H1 (cell line): ENCODE measurements around the gene CD4. TPM values are rescaled to one million over a fixed set of nuclear protein-coding genes. Genes with fewer than 3 reads are reported as not detected.

Experiments used
- CTCF ChIA-PET: fragments of 300-600 bp; sonication (Branson Sonifier 250); formaldehyde crosslinking; loops from one replicate; lab custom pipeline; 2021; ENCODE audit not compliant: partially characterized antibody; lab: Charles Lee
- POLR2A ChIA-PET: fragments of 300-600 bp; sonication (Branson Sonifier 250); formaldehyde crosslinking; loops from one replicate; lab custom pipeline; 2021; ENCODE audit warnings: inconsistent platforms; ENCODE audit not compliant: partially characterized antibody; lab: Charles Lee
- DNase-seq, 2 experiments: peaks; one replicate each; pipeline versions ENCODE4 v3.0.0 to v3.0.0-alpha.2; 2010 to 2022; ENCODE audit warnings: low spot score in 2 of 2, low read depth in 1 of 2, mixed read lengths in 1 of 2
- FAIRE-seq: peaks from 2 replicates; lab custom pipeline; 2011; peaks lifted over from hg19 to GRCh38; lab: Jason Lieb, UNC
- H2AFZ ChIP-seq: 2 replicates; pipeline ENCODE4 v1.8.1; 2012; ENCODE audit warnings: low read length, inconsistent platforms
- H2AK5ac ChIP-seq: 2 replicates; pipeline ENCODE4 v1.6.1; 2013; ENCODE audit warnings: low read depth, low read length
- H2BK120ac ChIP-seq: replicated peaks from 2 replicates; pipeline ENCODE3; 2013; ENCODE audit warnings: low read depth, low read length, inconsistent platforms
- H2BK12ac ChIP-seq: 2 replicates; pipeline ENCODE4 v1.6.1; 2013; ENCODE audit warnings: low read depth, low read length
- H2BK15ac ChIP-seq: 2 replicates; pipeline ENCODE4 v1.6.1; 2013; ENCODE audit warnings: low read length
- H2BK20ac ChIP-seq: 2 replicates; pipeline ENCODE4 v1.6.1; 2013; ENCODE audit warnings: low read length
- H2BK5ac ChIP-seq: 2 replicates; pipeline ENCODE4 v1.6.1; 2013; ENCODE audit warnings: low read depth, low read length
- H3K14ac ChIP-seq: 2 replicates; pipeline ENCODE4 v1.6.1; 2013; ENCODE audit warnings: inconsistent platforms; ENCODE audit not compliant: insufficient read length
- H3K18ac ChIP-seq: 2 replicates; pipeline ENCODE4 v1.6.1; 2013; ENCODE audit warnings: low read length; ENCODE audit errors: extremely low read depth
- H3K23ac ChIP-seq: 2 replicates; pipeline ENCODE4 v1.6.1; 2013; ENCODE audit warnings: inconsistent platforms; ENCODE audit not compliant: insufficient read length
- H3K23me2 ChIP-seq: 2 replicates; pipeline ENCODE4 v1.6.1; 2013; ENCODE audit warnings: low read depth, low read length
- H3K27ac ChIP-seq: 2 replicates; pipeline ENCODE4 v1.6.1; 2011; ENCODE audit warnings: low read depth, low read length, inconsistent platforms
- H3K27me3 ChIP-seq, 4 experiments: replicated peaks in 1 of 4; 1 replicate in 1 of 4; 2 replicates in 3 of 4; pipeline versions ENCODE4 v1.6.1 to v1.8.1; 2011 to 2013; ENCODE audit warnings: low read length in 3 of 4, mild to moderate bottlenecking in 3 of 4, inconsistent platforms in 2 of 4, mixed read lengths in 2 of 4, moderate library complexity in 1 of 4; ENCODE audit not compliant: control insufficient read depth in 3 of 4, insufficient read depth in 3 of 4; ENCODE audit errors: extremely low read depth in 1 of 4
- H3K36me3 ChIP-seq, 4 experiments: 2 replicates each; pipeline versions ENCODE4 v1.6.1 to v1.8.1; 2011 to 2013; ENCODE audit warnings: mild to moderate bottlenecking in 4 of 4, low read length in 3 of 4, moderate library complexity in 2 of 4, control low read depth in 1 of 4, inconsistent platforms in 1 of 4; ENCODE audit not compliant: insufficient read depth in 4 of 4, control insufficient read depth in 2 of 4
- H3K4ac ChIP-seq: replicated peaks from 2 replicates; pipeline ENCODE3; 2013; ENCODE audit warnings: low read length, low read depth, mixed read lengths, inconsistent platforms; ENCODE audit not compliant: insufficient read length
- H3K4me1 ChIP-seq, 4 experiments: replicated peaks in 1 of 4; 1 replicate in 1 of 4; 2 replicates in 3 of 4; pipeline versions ENCODE4 v1.6.1 to v1.8.1; 2011 to 2013; ENCODE audit warnings: low read length in 3 of 4, inconsistent platforms in 2 of 4, mixed read lengths in 1 of 4; ENCODE audit not compliant: insufficient read depth in 4 of 4, control insufficient read depth in 3 of 4
- H3K4me2 ChIP-seq, 2 experiments: 2 replicates each; pipeline versions ENCODE4 v1.6.1 to v1.8.1; 2011 to 2013; ENCODE audit warnings: low read depth in 2 of 2, low read length in 2 of 2, control low read depth in 1 of 2, inconsistent platforms in 1 of 2, mild to moderate bottlenecking in 1 of 2; ENCODE audit not compliant: insufficient read depth in 1 of 2
- H3K4me3 ChIP-seq, 4 experiments: fragments of 200-600, 300-600 bp in 1 of 4; sonication (generic), shearing (Covaris generic), sonication (Bioruptor Twin) in 1 of 4; 2 replicates each; pipeline versions ENCODE4 v1.5.1 to v1.8.1; 2011 to 2016; ENCODE audit warnings: low read length in 4 of 4, low read depth in 3 of 4, control low read depth in 2 of 4, inconsistent platforms in 2 of 4, mild to moderate bottlenecking in 2 of 4, mixed read lengths in 1 of 4, moderate library complexity in 1 of 4; ENCODE audit not compliant: insufficient read depth in 2 of 4; ENCODE audit errors: extremely low read depth in 1 of 4
- H3K56ac ChIP-seq: replicated peaks from 2 replicates; pipeline ENCODE3; 2013; ENCODE audit warnings: low read depth, mild to moderate bottlenecking, mixed read lengths, low read length, inconsistent platforms; ENCODE audit not compliant: insufficient read length
- H3K79me1 ChIP-seq: 2 replicates; pipeline ENCODE4 v1.6.1; 2013; ENCODE audit warnings: low read depth, low read length, control low read depth
- H3K79me2 ChIP-seq, 2 experiments: 2 replicates each; pipeline versions ENCODE4 v1.6.1 to v1.8.1; 2012 to 2013; ENCODE audit warnings: low read length in 2 of 2, mild to moderate bottlenecking in 2 of 2, inconsistent platforms in 1 of 2; ENCODE audit not compliant: insufficient read depth in 2 of 2, control insufficient read depth in 1 of 2
- H3K9ac ChIP-seq, 4 experiments: replicated peaks in 1 of 4; 1 replicate in 1 of 4; 2 replicates in 3 of 4; pipeline versions ENCODE4 v1.6.1 to v1.8.1; 2011 to 2013; ENCODE audit warnings: low read depth in 3 of 4, low read length in 3 of 4, control low read depth in 2 of 4, mild to moderate bottlenecking in 2 of 4, moderate library complexity in 2 of 4, inconsistent platforms in 1 of 4; ENCODE audit errors: extremely low read depth in 1 of 4
- H3K9me3 ChIP-seq, 2 experiments: 2 replicates each; pipeline versions ENCODE4 v1.6.1 to v1.8.1; 2012 to 2013; ENCODE audit warnings: mild to moderate bottlenecking in 2 of 2, moderate library complexity in 2 of 2, control low read depth in 1 of 2, inconsistent platforms in 1 of 2, low read depth in 1 of 2, low read length in 1 of 2, mixed read lengths in 1 of 2; ENCODE audit not compliant: insufficient read depth in 2 of 2
- H4K20me1 ChIP-seq, 2 experiments: replicated peaks in 1 of 2; 2 replicates each; pipeline versions ENCODE3 to v1.8.1; 2011 to 2013; ENCODE audit warnings: inconsistent platforms in 2 of 2, low read length in 2 of 2, mild to moderate bottlenecking in 1 of 2; ENCODE audit not compliant: insufficient read depth in 2 of 2, control insufficient read depth in 1 of 2
- H4K5ac ChIP-seq: 2 replicates; pipeline ENCODE4 v1.6.1; 2013; ENCODE audit warnings: low read length, low read depth, mixed read lengths, inconsistent platforms; ENCODE audit not compliant: insufficient read length
- H4K8ac ChIP-seq: 2 replicates; pipeline ENCODE4 v1.8.0; 2013; ENCODE audit warnings: mild to moderate bottlenecking, moderate library complexity, low read length, inconsistent platforms; ENCODE audit not compliant: insufficient read depth; ENCODE audit errors: extremely low read depth
- H4K91ac ChIP-seq: replicated peaks from 2 replicates; pipeline ENCODE3; 2013; ENCODE audit warnings: low read length, mixed read lengths, inconsistent platforms; ENCODE audit not compliant: insufficient read length
- CREB1 ChIP-seq: IDR thresholded peaks from 2 replicates; pipeline ENCODE4 v1.6.1; 2012; ENCODE audit warnings: inconsistent platforms
- JUN ChIP-seq: IDR thresholded peaks from 2 replicates; pipeline ENCODE4 v1.6.1; 2011; ENCODE audit warnings: low read depth, mild to moderate bottlenecking, improper control_type of control experiment, low read length
- TBP ChIP-seq: IDR thresholded peaks from 2 replicates; pipeline ENCODE4 v1.6.1; 2011; ENCODE audit warnings: low read depth, low read length, improper control_type of control experiment
- WGBS, 2 experiments: shearing (Covaris generic) in 1 of 2; methylation state at CpG; one replicate each; pipeline versions ENCODE4 v1.1.6 to v1.1.7; 2013 to 2015; ENCODE audit warnings: low lambda C conversion rate in 2 of 2, mixed read lengths in 2 of 2, inconsistent platforms in 1 of 2, low coverage in 1 of 2, missing lambda C conversion rate in 1 of 2; ENCODE audit not compliant: insufficient replicate concordance in 2 of 2, insufficient coverage in 1 of 2, insufficient read length in 1 of 2; ENCODE audit errors: extremely low coverage in 1 of 2, missing lambda C conversion rate in 1 of 2; 5-methylcytosine and 5-hydroxymethylcytosine counted together
- polyA plus RNA-seq, 7 experiments: library from polyadenylated mRNA; depleted of rRNA in 3 of 7; stranded (reverse) in 5 of 7; unstranded in 2 of 7; fragments of >200 nt in 5 of 7; fragments of 200-250 nt in 2 of 7; gene quantifications; 1 replicate in 5 of 7; 2 replicates in 1 of 7; 4 replicates in 1 of 7; pipeline versions ENCODE4 v1.2.1 to v1.2.3, GENCODE V29; 2011 to 2013; ENCODE audit warnings: missing spikeins in 2 of 7, mixed read lengths in 2 of 7
- total RNA-seq: library from RNA; stranded (reverse); fragmentation: NEBNext Ultra II Directional; extraction: Animal tissue kit (Norgen Biotek cat#: 25700); gene quantifications from 2 replicates; pipeline ENCODE4 v1.2.1, GENCODE V29; 2021

CD4 gene
- total and polyA plus RNA-seq, 2 of the 8 experiments (the other 6 are each of a cell fraction or from before 2014, with no cell fraction given): 3.4 to 5.1 TPM

GRCh38 chr12:6860116-6860515, 70.8 kb downstream of the CD4 start:
- Histone ChIP-seq H2BK15ac (no peak overlapping the region), H3K79me1 (no peaks in the 10 kb centered on the region; the same call in 1 of the 2 replicates), H2BK120ac (no peak overlapping the region), H3K18ac (no peak overlapping the region), H3K27ac (no peak overlapping the region), H2AFZ (no peak overlapping the region), H4K91ac (no peak overlapping the region), H3K56ac (no peak overlapping the region), H4K8ac (no peak overlapping the region), H3K23ac (no peak overlapping the region), H2BK12ac (no peak overlapping the region), H3K4me2 (no peak overlapping the region), H3K79me2 (no peaks in the 10 kb centered on the region), H3K9ac (no peak overlapping the region), H3K36me3 (peaks cover 31 to 77% (median 72%) of the 10 kb centered on the region in 4 experiments), H2BK5ac (no peak overlapping the region), H2BK20ac (no peak overlapping the region), H3K9me3 (no peaks in the 10 kb centered on the region), H3K27me3 (no peaks in the 10 kb centered on the region), H2AK5ac (no peak overlapping the region), H4K20me1 (peaks cover 0 to 2% of the 10 kb centered on the region in 2 experiments), H3K14ac (no peak overlapping the region), H3K23me2 (no peaks in the 10 kb centered on the region), H3K4me1 (no peaks in the 10 kb centered on the region), H4K5ac (no peak overlapping the region), H3K4me3 (no peak overlapping the region), H3K4ac (no peak overlapping the region)
- WGBS, 2 experiments: 91% methylated on average over 9 of the region's 9 CpGs; no CpG with 5 or more reads in 1 of the 2 experiments
- FAIRE-seq (no peak), DNase-seq (no peak)
- ChIA-PET POLR2A (interaction anchor here (1.1 to 18.9 kb wide), 5 partner anchors 9 to 322 kb away, joined by 3 to 588 read pairs (median 5); partner anchors contain the start of genes C12orf57, CDCA3, GNB3 and RNU7-1), CTCF (interaction anchor here (0.6 to 4.5 kb wide), 6 partner anchors 11 to 194 kb away, joined by 3 to 27 read pairs (median 5); partner anchors contain the start of genes GNB3 and SPSB2)
- TF ChIP-seq JUN (no peak), TBP (no peak), CREB1 (no peak)
